GM12878 (cell line): ENCODE results near the gene LYPD5. TPM values are rescaled to one million over a fixed set of nuclear protein-coding genes. Genes with fewer than 3 reads are reported as not detected.

Source experiments
- ATF7 ChIP-seq: fragments of 450-650 bp; IDR thresholded peaks from 2 replicates; pipeline ENCODE4 v1.6.1; 2016; ENCODE audit warnings: low read depth, mild to moderate bottlenecking
- CHD4 ChIP-seq: fragments of 200-600 bp; sonication (generic); IDR thresholded peaks from 2 replicates; pipeline ENCODE4 v1.6.1; 2016; ENCODE audit warnings: mild to moderate bottlenecking
- CREM ChIP-seq: IDR thresholded peaks from 2 replicates; pipeline ENCODE4 v1.6.1; 2014; ENCODE audit warnings: antibody characterized with exemption, low read depth
- DPF2 ChIP-seq: fragments of 450-650 bp; IDR thresholded peaks from 2 replicates; pipeline ENCODE4 v1.6.1; 2017; ENCODE audit warnings: mild to moderate bottlenecking
- E4F1 ChIP-seq: fragments of 450-650 bp; IDR thresholded peaks from 2 replicates; pipeline ENCODE4 v1.6.1; 2018; ENCODE audit warnings: borderline replicate concordance, mild to moderate bottlenecking; ENCODE audit not compliant: partially characterized antibody
- FOS ChIP-seq: IDR thresholded peaks from 3 replicates; pipeline ENCODE4 v1.6.1; 2011; ENCODE audit warnings: borderline replicate concordance; ENCODE audit not compliant: insufficient read length; ENCODE audit errors: extremely low read depth
- GATAD2B ChIP-seq: fragments of 450-650 bp; conservative IDR thresholded peaks from 2 replicates; pipeline ENCODE4 v1.6.1; 2017; ENCODE audit warnings: low read depth, mild to moderate bottlenecking, moderate library complexity
- HCFC1 ChIP-seq: fragments of 150-350 bp; IDR thresholded peaks from 2 replicates; pipeline ENCODE4 v1.6.1; 2014; ENCODE audit warnings: low read length
- MAX ChIP-seq: IDR thresholded peaks from 2 replicates; pipeline ENCODE4 v1.6.1; 2012; ENCODE audit warnings: low read depth, low read length, improper control_type of control experiment
- MYB ChIP-seq: fragments of 150-350 bp; IDR thresholded peaks from 2 replicates; pipeline ENCODE4 v1.6.1; 2014; ENCODE audit warnings: mild to moderate bottlenecking, low read depth, low read length, borderline replicate concordance
- MYC ChIP-seq: IDR thresholded peaks from 2 replicates; pipeline ENCODE4 v1.6.1; 2011; ENCODE audit warnings: mild to moderate bottlenecking, low read length, moderate library complexity, inconsistent platforms; ENCODE audit not compliant: insufficient read depth, insufficient replicate concordance, insufficient read length, severe bottlenecking
- NR2C2 ChIP-seq: IDR thresholded peaks from 2 replicates; pipeline ENCODE4 v1.6.1; 2011; ENCODE audit warnings: borderline replicate concordance, low read depth; ENCODE audit not compliant: control insufficient read depth, insufficient read length
- PML ChIP-seq: IDR thresholded peaks from 2 replicates; pipeline ENCODE4 v1.6.1; 2012; ENCODE audit warnings: low read length, inconsistent platforms
- POLR2AphosphoS2 ChIP-seq: IDR thresholded peaks from 2 replicates; pipeline ENCODE4 v1.6.1; 2011; ENCODE audit warnings: low read depth, mild to moderate bottlenecking, low read length, improper control_type of control experiment, moderate library complexity
- RB1 ChIP-seq: fragments of 450-650 bp; formaldehyde crosslinking; IDR thresholded peaks from 2 replicates; pipeline ENCODE4 v1.6.1; 2017; ENCODE audit warnings: mild to moderate bottlenecking, borderline replicate concordance
- SMARCA5 ChIP-seq: fragments of 450-650 bp; IDR thresholded peaks from 2 replicates; pipeline ENCODE4 v1.6.1; 2017; ENCODE audit warnings: mild to moderate bottlenecking
- SUPT20H ChIP-seq: IDR thresholded peaks from 2 replicates; pipeline ENCODE4 v1.6.1; 2011; ENCODE audit warnings: low read depth, mild to moderate bottlenecking, low read length, moderate library complexity, borderline replicate concordance; ENCODE audit not compliant: control insufficient read depth
- TCF7 ChIP-seq: IDR thresholded peaks from 2 replicates; pipeline ENCODE4 v1.6.1; 2014; ENCODE audit warnings: antibody characterized with exemption, borderline replicate concordance
- YBX1 ChIP-seq: fragments of 450-650 bp; IDR thresholded peaks from 2 replicates; pipeline ENCODE4 v1.6.1; 2016; ENCODE audit warnings: antibody characterized with exemption
- polyA plus RNA-seq, 11 experiments: library from polyadenylated mRNA; depleted of rRNA in 4 of 11; unstranded in 6 of 11; stranded (reverse) in 5 of 11; fragments of >200 nt; fragmentation: Nextera tagmentation in 4 of 11; fragmentation: Illumina TruSeq in 1 of 11; extraction: Ambion mirVana in 4 of 11; extraction: Trizol in 1 of 11; gene quantifications; 1 replicate in 1 of 11; 2 replicates in 10 of 11; pipeline versions ENCODE4 v1.2.1 to v1.2.3, GENCODE V29; 2011 to 2016; ENCODE audit warnings: inconsistent platforms in 2 of 11, missing spikeins in 2 of 11, low read depth in 1 of 11
- total RNA-seq, 4 experiments: library from RNA; depleted of rRNA in 3 of 4; stranded (reverse); fragments of >200 nt in 3 of 4; fragmentation: Illumina TruSeq in 1 of 4; extraction: Trizol in 1 of 4; gene quantifications; 2 replicates each; pipeline versions ENCODE4 v1.2.1 to v1.2.3, GENCODE V29; 2013 to 2021
- TF ChIP-seq, protein P1 (sequence below): IDR thresholded peaks from 2 replicates; pipeline ENCODE4 v1.6.1; 2012; ENCODE audit warnings: low read depth, low read length, improper control_type of control experiment
- TF ChIP-seq, protein P2 (sequence below): IDR thresholded peaks from 2 replicates; pipeline ENCODE4 v1.6.1; 2011; ENCODE audit warnings: borderline replicate concordance, low read depth, mild to moderate bottlenecking, moderate library complexity, low read length; ENCODE audit not compliant: insufficient read depth, poor library complexity, severe bottlenecking
- TF ChIP-seq, protein P3 (sequence below): IDR thresholded peaks from 2 replicates; pipeline ENCODE4 v1.6.1; 2011; ENCODE audit warnings: borderline replicate concordance, low read depth, mild to moderate bottlenecking, moderate library complexity, mixed read lengths, low read length; ENCODE audit not compliant: insufficient read depth; ENCODE audit errors: extremely low read length
- TF ChIP-seq, protein P4 (sequence below): fragments of 450-650 bp; IDR thresholded peaks from 2 replicates; pipeline ENCODE4 v1.6.1; 2017; ENCODE audit warnings: borderline replicate concordance

The LYPD5 gene
- total and polyA plus RNA-seq, 10 of the 15 experiments (the other 5 are each of a cell fraction or from before 2014, with no cell fraction given) = 0.04 to 2.2 (median 0.69) TPM; not detected in 1

DNA sequence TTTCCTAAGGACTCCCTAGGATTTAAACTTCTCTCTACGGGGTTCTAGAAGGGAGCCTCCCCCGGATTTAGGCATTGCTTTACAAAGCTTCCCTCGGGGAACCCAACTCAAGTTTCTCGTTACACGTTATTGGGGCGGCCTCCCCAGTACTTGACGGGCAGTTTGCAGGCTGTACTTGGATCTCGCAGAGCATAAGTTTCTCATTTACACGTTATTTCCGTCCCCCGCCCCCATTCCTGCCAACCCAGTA lies 48.1 kb downstream of the LYPD5 start (continued):
- TF ChIP-seq E4F1 = no peak
- TF ChIP-seq, protein P1, sequence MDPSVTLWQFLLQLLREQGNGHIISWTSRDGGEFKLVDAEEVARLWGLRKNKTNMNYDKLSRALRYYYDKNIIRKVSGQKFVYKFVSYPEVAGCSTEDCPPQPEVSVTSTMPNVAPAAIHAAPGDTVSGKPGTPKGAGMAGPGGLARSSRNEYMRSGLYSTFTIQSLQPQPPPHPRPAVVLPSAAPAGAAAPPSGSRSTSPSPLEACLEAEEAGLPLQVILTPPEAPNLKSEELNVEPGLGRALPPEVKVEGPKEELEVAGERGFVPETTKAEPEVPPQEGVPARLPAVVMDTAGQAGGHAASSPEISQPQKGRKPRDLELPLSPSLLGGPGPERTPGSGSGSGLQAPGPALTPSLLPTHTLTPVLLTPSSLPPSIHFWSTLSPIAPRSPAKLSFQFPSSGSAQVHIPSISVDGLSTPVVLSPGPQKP = 0 out of 2 replicates have a peak, but pooled peaks have one; percentile 56
- TF ChIP-seq, protein P2, sequence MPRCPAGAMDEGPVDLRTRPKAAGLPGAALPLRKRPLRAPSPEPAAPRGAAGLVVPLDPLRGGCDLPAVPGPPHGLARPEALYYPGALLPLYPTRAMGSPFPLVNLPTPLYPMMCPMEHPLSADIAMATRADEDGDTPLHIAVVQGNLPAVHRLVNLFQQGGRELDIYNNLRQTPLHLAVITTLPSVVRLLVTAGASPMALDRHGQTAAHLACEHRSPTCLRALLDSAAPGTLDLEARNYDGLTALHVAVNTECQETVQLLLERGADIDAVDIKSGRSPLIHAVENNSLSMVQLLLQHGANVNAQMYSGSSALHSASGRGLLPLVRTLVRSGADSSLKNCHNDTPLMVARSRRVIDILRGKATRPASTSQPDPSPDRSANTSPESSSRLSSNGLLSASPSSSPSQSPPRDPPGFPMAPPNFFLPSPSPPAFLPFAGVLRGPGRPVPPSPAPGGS = no peak
- TF ChIP-seq SMARCA5 = no peak
- 0 out of 2 replicates have a peak, but pooled peaks have one; percentile 39 for TF ChIP-seq MAX
- no peak for TF ChIP-seq ATF7
- TF ChIP-seq, protein P3, sequence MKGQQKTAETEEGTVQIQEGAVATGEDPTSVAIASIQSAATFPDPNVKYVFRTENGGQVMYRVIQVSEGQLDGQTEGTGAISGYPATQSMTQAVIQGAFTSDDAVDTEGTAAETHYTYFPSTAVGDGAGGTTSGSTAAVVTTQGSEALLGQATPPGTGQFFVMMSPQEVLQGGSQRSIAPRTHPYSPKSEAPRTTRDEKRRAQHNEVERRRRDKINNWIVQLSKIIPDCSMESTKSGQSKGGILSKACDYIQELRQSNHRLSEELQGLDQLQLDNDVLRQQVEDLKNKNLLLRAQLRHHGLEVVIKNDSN = no peak
- TF ChIP-seq CHD4 = no peak
- TF ChIP-seq DPF2 = no peak
- no peak for TF ChIP-seq FOS
- TF ChIP-seq PML = peak; percentile 37; the same call in 1 of the 2 replicates
- no peak for TF ChIP-seq TCF7
- TF ChIP-seq MYC = no peak
- TF ChIP-seq YBX1 = no peak
- no peak for TF ChIP-seq MYB
- 0 out of 2 replicates have a peak, but pooled peaks have one; percentile 92 for TF ChIP-seq GATAD2B
- peak; percentile 68; the same call in 1 of the 2 replicates for TF ChIP-seq CREM
- TF ChIP-seq, protein P4, sequence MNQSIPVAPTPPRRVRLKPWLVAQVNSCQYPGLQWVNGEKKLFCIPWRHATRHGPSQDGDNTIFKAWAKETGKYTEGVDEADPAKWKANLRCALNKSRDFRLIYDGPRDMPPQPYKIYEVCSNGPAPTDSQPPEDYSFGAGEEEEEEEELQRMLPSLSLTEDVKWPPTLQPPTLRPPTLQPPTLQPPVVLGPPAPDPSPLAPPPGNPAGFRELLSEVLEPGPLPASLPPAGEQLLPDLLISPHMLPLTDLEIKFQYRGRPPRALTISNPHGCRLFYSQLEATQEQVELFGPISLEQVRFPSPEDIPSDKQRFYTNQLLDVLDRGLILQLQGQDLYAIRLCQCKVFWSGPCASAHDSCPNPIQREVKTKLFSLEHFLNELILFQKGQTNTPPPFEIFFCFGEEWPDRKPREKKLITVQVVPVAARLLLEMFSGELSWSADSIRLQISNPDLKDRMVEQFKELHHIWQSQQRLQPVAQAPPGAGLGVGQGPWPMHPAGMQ = no peak
- no peak for TF ChIP-seq POLR2AphosphoS2
- TF ChIP-seq SUPT20H = no peak
- TF ChIP-seq RB1 = no peak
- no peak; the same call in 1 of the 2 replicates for TF ChIP-seq HCFC1
- TF ChIP-seq NR2C2 = no peak
